ENCODE measurements around the gene ANK3. TPM values are rescaled to one million over a fixed set of nuclear protein-coding genes. Genes with fewer than 3 reads are reported as not detected.

ANK3 gene
- total RNA-seq, 1 experiment from 2014 or later: 15.3 TPM

GRCh38 chr10:60405172-60405571 lies 15.5 kb upstream of the ANK3 start:
- Histone ChIP-seq H3K27ac (ENCODE audit: low read depth, low read length) (no peak overlapping the region), H3K9ac (ENCODE audit: low read length) (no peak overlapping the region), H4K20me1 (ENCODE audit: insufficient read depth) (no peaks in the 10 kb centered on the region), H3K4me2 (ENCODE audit: low read length) (no peak overlapping the region), H3K9me3 (ENCODE audit: control insufficient read depth in 1 of 2, insufficient read depth in 1 of 2, low read depth in 1 of 2, low read length in 2 of 2) (no peaks in the 10 kb centered on the region), H2AFZ (ENCODE audit: low read depth, low read length, poor library complexity, severe bottlenecking) (no peak overlapping the region), H3K4me3 (replicated peaks in 1 of 2; ENCODE audit: low read depth in 1 of 2, low read length in 2 of 2) (no peak overlapping the region), H3K79me2 (ENCODE audit: insufficient read depth, low read length) (no peaks in the 10 kb centered on the region), H3K9me2 (ENCODE audit: insufficient read depth) (no peaks in the 10 kb centered on the region), H3K27me3 (ENCODE audit: insufficient read depth, low read length) (no peaks in the 10 kb centered on the region), H3K36me3 (ENCODE audit: control insufficient read depth in 1 of 2, insufficient read depth in 2 of 2, low read length in 2 of 2) (no peaks in the 10 kb centered on the region), H3K4me1 (ENCODE audit: control insufficient read depth in 1 of 2, insufficient read depth in 2 of 2, low read length in 2 of 2) (no peaks in the 10 kb centered on the region)
- CTCF ChIA-PET: no interaction called here
- no peak for ATAC-seq
- BruUV-seq (replicated peaks): no TSS peak
- no peak for DNase-seq (ENCODE audit: low read depth, low spot score)
- TF ChIP-seq EZH2phosphoT487 (IDR thresholded peaks at IDR 0.05; ENCODE audit: borderline replicate concordance): no peak
- TF ChIP-seq ZNF274 (IDR thresholded peaks at IDR 0.05; ENCODE audit: low read depth, low read length): no peak
- TF ChIP-seq CTCF (IDR thresholded peaks at IDR 0.05 in 2 of 3, conservative IDR thresholded peaks at IDR 0.05 in 1 of 3; ENCODE audit: borderline replicate concordance in 1 of 3, insufficient read depth in 1 of 3, low read depth in 2 of 3, low read length in 2 of 3): no peak
- no peak for TF ChIP-seq YY1 (IDR thresholded peaks at IDR 0.05; ENCODE audit: extremely low read depth, insufficient replicate concordance, low read depth, low read length)
- no peak for TF ChIP-seq CEBPB (IDR thresholded peaks at IDR 0.05; ENCODE audit: low read depth)
- no peak for TF ChIP-seq ZFX (IDR thresholded peaks at IDR 0.05)
- TF ChIP-seq ZBTB33 (IDR thresholded peaks at IDR 0.05; ENCODE audit: extremely low read depth, insufficient replicate concordance, low read length): no peak
- no peak for TF ChIP-seq EGR1 (IDR thresholded peaks at IDR 0.05; ENCODE audit: low read depth)
- no peak for TF ChIP-seq EZH2 (IDR thresholded peaks at IDR 0.05)
- TF ChIP-seq, protein P1, sequence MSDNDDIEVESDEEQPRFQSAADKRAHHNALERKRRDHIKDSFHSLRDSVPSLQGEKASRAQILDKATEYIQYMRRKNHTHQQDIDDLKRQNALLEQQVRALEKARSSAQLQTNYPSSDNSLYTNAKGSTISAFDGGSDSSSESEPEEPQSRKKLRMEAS (IDR thresholded peaks at IDR 0.05): no peak
- TF ChIP-seq SRF (IDR thresholded peaks at IDR 0.05; ENCODE audit: low read depth): no peak
- TF ChIP-seq SP1 (IDR thresholded peaks at IDR 0.05; ENCODE audit: low read depth): no peak
- no peak for TF ChIP-seq ELF1 (IDR thresholded peaks at IDR 0.05; ENCODE audit: borderline replicate concordance, low read depth)
- TF ChIP-seq SIN3A (IDR thresholded peaks at IDR 0.05; ENCODE audit: low read depth): no peak
- no peak for TF ChIP-seq TCF7L2 (IDR thresholded peaks at IDR 0.05; ENCODE audit: borderline replicate concordance, extremely low read depth, insufficient read depth, insufficient read length)
- TF ChIP-seq JUND (IDR thresholded peaks at IDR 0.05): no peak
- TF ChIP-seq, protein P2, sequence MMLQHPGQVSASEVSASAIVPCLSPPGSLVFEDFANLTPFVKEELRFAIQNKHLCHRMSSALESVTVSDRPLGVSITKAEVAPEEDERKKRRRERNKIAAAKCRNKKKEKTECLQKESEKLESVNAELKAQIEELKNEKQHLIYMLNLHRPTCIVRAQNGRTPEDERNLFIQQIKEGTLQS (IDR thresholded peaks at IDR 0.05): no peak
- no peak for TF ChIP-seq POLR2AphosphoS5 (IDR thresholded peaks at IDR 0.05; ENCODE audit: low read depth, low read length)
- no peak for TF ChIP-seq CBX3 (IDR thresholded peaks at IDR 0.05; ENCODE audit: low read depth)
- intact Hi-C loops (cut with micrococcal nuclease): no loop called here
- POLR2A ChIA-PET: no interaction called here
- RAD21 ChIA-PET (ENCODE audit: low non-redundant PET in 1 of 2, low total read pairs in 2 of 2, uncharacterized antibody in 2 of 2, unreplicated experiment in 2 of 2): no interaction called here
